Right cardiac atrium (tissue), 5 donors: Measurements from ENCODE around the gene CBY1. TPM values are rescaled to one million over a fixed set of nuclear protein-coding genes. Genes with fewer than 3 reads are reported as not detected.

Experiments used
- ATAC-seq, 2 donors: fragments of 200-7000 bp; cut with Tn5 transposase; one replicate each; pipeline versions ENCODE4 v1.8.0 to v1.9.1; 2020; ENCODE audit warnings: moderate library complexity in 2 of 2, mild to moderate bottlenecking in 1 of 2
- DNase-seq, 3 donors: peaks; one replicate each; pipeline ENCODE4 v3.0.0-alpha.2; 2020
- H3K27ac ChIP-seq: one replicate; pipeline ENCODE4 v1.5.1; 2013; ENCODE audit warnings: mild to moderate bottlenecking, low read length, control low read depth, moderate library complexity
- H3K27me3 ChIP-seq: one replicate; pipeline ENCODE4 v1.6.1; 2013; ENCODE audit not compliant: control insufficient read depth, insufficient read depth
- H3K4me1 ChIP-seq: one replicate; pipeline ENCODE4 v1.6.1; 2013; ENCODE audit warnings: low read length; ENCODE audit not compliant: control insufficient read depth, insufficient read depth
- H3K4me3 ChIP-seq: one replicate; pipeline ENCODE4 v1.5.1; 2013; ENCODE audit warnings: low read length, control low read depth
- H3K9me3 ChIP-seq: one replicate; pipeline ENCODE4 v1.6.1; 2013; ENCODE audit warnings: low read length; ENCODE audit not compliant: control insufficient read depth
- WGBS: extraction: QIAGEN DNeasy Blood & Tissue Kit; methylation state at CpG from one replicate; pipeline ENCODE4 v1.1.7; 2013; 5-methylcytosine and 5-hydroxymethylcytosine counted together
- intact Hi-C, 4 donors: fragments of 100-400 bp; cut with DNase I; formaldehyde crosslinking; loops; one replicate each; pipeline versions ENCODE4 v1.11.0 to v1.14.0; 2022 to 2023
- polyA plus RNA-seq: library from polyadenylated mRNA; stranded (reverse); fragments of 200-250 nt; gene quantifications from one replicate; pipeline ENCODE4 v1.2.3, GENCODE V29; 2013
- total RNA-seq, 4 donors: library from RNA; stranded (reverse); fragmentation: NEBNext Ultra II Directional; extraction: Animal tissue kit (Norgen Biotek cat#: 25700); gene quantifications; one replicate each; pipeline ENCODE4 v1.2.1, GENCODE V29; 2021
- donor health status: healthy with polysubstance abuse.
- donor health status: DM: no; HTN: yes; CAD: no.
- donor health status: DM: no; HTN: no; CAD: no.
- donor health status: DM: no; HTN: yes; CAD: no; lungs with severe emphysema.
- donor health status: DM: yes; HTN: yes; CAD: no.

Gene CBY1
- total and polyA plus RNA-seq, 5 donors, result 35.6 to 63.0 (median 41.8) TPM

DNA sequence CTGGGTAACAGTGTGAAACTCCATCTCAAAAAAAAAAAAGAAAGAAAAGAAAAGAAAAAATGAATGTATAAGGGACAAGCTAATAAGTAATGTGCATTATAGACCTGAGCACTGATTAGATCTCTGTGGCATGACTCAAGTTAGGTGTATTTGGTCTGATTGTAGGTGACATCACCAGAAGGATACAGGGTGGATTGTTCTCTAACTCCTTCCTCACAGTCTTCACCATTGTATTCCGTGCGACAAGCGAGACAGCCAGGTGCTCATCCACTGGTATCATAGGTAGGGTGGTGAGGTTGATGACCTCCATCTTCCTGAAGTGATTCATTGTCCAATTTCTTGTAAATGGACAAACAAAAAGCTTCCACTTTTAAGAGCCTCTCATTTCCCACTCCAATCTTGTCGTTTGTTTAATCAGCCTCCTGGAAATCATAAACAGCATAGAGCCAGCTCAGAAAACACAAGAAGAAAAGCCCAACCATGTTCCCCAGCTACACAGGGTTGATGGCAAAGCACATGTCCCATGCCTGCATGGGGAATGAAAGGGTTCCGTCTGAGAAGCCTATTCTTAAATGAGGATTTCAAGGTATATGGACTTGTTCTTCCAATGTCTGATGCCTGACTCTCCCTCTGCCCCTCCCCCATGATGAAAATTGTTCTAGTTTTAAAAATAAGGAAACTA, 6.5 kb upstream of the CBY1 start:
- intact Hi-C loops, result no loop called here
- H3K27ac ChIP-seq, result no peak overlapping the region
- no peak overlapping the region for H3K4me3 ChIP-seq
- DNase-seq (no peak), ATAC-seq (no peak)
- no peaks in the 10 kb centered on the region for H3K27me3 ChIP-seq
- no peaks in the 10 kb centered on the region for H3K9me3 ChIP-seq
- whole genome bisulfite sequencing, result 74% methylated on average over 5 of the region's 5 CpGs
- H3K4me1 ChIP-seq, result no peaks in the 10 kb centered on the region

DNA sequence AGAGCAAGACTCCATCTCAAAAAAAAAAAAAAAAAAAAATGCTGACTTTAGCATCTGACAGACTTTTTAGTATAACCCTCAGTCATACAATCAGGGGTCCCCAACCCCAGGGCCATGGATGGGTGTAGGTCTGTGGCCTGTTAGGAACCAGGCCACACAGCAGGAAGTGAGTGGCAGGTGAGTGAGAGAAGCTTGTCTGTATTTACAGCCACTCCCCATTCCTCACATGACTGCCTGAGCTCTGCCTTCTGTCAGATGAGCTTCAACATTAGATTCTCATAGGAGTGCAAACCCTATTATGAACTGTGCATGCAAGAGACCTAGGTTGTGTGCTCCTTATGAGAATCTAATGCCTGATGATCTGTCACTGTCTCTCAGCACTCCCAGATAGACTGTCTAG, 3.6 kb upstream of the CBY1 start:
- Histone ChIP-seq H3K9me3 (no peaks in the 10 kb centered on the region), H3K4me3 (no peak overlapping the region), H3K4me1 (peaks cover 4% of the 10 kb centered on the region), H3K27ac (no peak overlapping the region), H3K27me3 (no peaks in the 10 kb centered on the region)
- intact Hi-C loops, result no loop called here
- no peak for DNase-seq
- ATAC-seq, result no peak

DNA sequence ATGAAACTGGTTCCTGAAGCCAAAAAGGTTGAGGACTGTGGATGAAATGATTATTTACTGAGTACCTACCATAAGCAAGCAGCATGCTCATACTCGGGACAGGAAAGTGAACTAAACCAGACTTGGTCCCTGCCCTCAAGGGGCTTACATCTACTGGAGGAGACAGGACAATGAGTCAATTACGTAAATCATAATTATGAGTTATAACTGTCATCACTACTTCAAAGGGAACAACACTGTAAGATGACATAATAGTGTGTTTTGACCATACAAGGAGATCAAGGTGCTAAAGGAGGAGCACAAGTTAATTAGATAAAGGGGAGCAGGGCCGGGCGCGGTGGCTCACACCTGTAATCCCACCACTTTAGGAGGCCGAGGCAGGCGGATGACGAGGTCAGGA, 2.7 kb upstream of the CBY1 start:
- H3K9me3 ChIP-seq, result no peaks in the 10 kb centered on the region
- H3K27me3 ChIP-seq, result no peaks in the 10 kb centered on the region
- no peak overlapping the region for H3K4me3 ChIP-seq
- WGBS, result 95% methylated on average over 8 of the region's 8 CpGs
- intact Hi-C loops, result no loop called here
- no peak overlapping the region for H3K27ac ChIP-seq
- DNase-seq (no peak), ATAC-seq (no peak)
- peaks cover 4% of the 10 kb centered on the region for H3K4me1 ChIP-seq

DNA sequence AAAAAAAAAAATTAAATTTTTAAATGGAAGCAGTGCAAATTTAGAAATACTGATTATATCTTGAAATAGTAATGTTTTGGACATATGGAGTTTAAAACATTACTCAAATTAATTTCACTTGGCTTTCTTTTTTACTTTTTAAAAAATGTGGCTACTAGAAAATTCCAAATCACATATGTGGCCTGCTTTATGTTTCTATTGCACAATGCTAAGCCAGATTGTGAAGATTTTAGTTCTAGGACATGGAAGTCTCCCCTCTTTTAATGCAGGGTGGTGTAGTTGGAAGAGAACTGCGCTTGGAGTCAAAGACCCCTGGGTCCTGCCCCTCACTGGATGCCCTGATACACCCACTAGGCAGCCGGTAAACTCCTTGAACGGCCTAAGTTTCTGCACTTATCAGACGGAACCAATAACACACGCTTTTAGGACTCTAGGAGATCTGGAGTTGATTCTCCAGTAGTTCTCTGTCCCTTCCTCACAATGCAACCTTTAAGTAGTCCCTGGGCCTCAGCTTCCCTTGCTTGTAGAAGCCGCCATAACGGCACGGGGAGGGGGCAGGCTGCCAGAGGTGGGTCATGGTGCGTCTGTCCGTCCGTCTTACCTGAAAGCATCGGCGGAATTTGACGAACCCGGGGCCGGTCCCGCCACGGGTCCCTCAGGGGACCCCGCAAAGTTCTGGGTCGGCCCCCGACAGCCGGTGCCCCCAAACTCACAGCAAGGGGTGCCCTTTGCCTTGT, 751 bp upstream of the CBY1 start:
- Histone ChIP-seq H3K4me1 (peaks cover 4% of the 10 kb centered on the region), H3K27ac (peak overlapping the region; percentile 93), H3K27me3 (no peaks in the 10 kb centered on the region), H3K4me3 (peak overlapping the region; percentile 83), H3K9me3 (no peaks in the 10 kb centered on the region)
- WGBS, result 5% methylated on average over 22 of the region's 22 CpGs
- peak in 1 of 3 donors; percentile 66 for DNase-seq
- peak; percentile 2 to 9 for ATAC-seq
- intact Hi-C loops, result no loop called here

DNA sequence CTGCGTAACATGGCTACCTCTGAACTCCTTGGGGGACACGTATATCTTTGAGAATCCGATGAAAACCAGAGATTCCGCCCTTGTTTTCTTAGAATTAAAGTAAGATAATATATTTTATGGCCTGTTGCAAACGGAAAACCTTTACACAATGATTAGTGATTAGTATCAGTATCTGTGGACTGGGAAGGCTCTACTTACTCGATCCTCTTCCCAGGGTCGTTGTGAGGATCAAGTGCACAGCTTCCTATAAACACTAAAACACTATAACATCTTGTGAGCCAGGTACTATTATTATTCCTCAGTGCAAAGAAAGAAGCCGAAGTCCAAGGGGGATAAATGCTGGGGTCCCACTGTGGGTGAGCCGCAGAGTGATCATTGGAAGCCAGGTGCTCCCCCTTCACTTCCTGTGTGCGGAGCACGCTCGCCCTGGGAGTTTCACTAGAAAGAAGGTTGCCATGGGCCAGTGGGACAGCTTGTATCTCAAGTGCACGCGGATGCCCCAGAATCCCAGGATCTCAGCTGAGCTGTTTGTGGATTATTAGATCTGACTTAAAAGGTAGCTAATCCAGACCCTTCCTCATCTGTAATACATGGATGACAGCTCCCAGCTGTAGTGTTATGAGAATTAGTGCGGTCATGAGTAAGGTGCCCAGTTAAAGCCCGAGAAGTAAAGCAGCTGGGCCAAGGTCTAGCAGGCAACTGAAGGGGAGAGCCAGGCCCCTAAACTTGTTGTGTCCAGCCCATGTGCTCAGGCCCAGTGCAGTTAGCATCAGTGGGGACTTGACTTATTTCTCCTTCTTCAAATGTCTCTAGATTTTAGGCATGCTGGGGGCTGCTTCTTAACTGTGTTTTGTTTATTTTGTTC, 839 bp downstream of the CBY1 start:
- Histone ChIP-seq H3K27me3 (no peaks in the 10 kb centered on the region), H3K4me3 (peak overlapping the region; percentile 83), H3K4me1 (peaks cover 4% of the 10 kb centered on the region), H3K9me3 (no peaks in the 10 kb centered on the region), H3K27ac (peak overlapping the region; percentile 5)
- DNase-seq (no peak), ATAC-seq (no peak)
- 11% methylated on average over 16 of the region's 16 CpGs for WGBS
- intact Hi-C loops, result no loop called here

DNA sequence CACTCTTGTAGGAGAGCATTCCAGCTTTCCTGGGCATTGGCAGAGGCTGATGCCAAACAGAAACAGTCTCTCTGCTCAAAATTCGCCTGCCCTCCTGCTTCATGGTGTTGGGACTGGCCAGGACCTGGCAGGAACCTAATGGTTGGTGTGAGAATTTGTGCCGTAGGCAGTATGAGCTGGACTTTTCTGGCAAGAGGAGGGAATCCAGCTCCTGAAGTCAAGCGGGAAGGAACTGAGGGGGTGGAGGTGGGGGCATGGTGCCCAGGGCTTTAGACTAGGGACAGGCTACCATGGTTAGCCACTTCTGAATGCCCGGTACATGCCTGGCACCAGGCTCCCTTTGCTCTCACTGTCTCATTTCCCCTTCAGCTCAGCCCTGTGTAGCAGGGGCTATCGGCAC, 18.4 kb downstream of the CBY1 start:
- ATAC-seq (peak in 1 of 2 donors; percentile 23), DNase-seq (no peak)
- 66% methylated on average over 5 of the region's 5 CpGs for WGBS
- intact Hi-C loops, result no loop called here
- Histone ChIP-seq H3K4me1 (no peaks in the 10 kb centered on the region), H3K9me3 (no peaks in the 10 kb centered on the region), H3K27me3 (no peaks in the 10 kb centered on the region), H3K27ac (no peak overlapping the region), H3K4me3 (no peak overlapping the region)

DNA sequence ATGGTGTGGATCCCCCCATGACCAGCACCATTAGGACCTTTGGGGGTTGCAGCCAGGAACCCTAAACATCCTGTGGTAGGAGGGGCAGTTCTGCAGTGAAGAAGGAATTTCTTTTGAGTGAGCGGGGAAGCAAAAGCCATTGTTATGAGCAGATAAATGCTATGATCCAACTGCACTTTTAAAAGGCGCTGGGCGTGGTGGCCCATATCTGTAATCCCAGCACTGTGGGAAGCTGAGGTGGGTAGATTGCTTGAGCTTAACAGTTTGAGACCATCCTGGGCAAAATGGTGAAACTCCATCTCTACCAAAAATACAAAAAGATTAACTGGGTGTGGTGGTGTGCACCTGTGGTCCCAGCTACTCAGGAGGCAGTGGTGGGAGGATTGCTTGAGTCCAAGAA, 19.4 kb downstream of the CBY1 start:
- H3K4me1 ChIP-seq, result no peaks in the 10 kb centered on the region
- no peak for ATAC-seq
- 90% methylated on average over 3 of the region's 3 CpGs for WGBS
- DNase-seq, result no peak
- no peak overlapping the region for H3K4me3 ChIP-seq
- H3K9me3 ChIP-seq, result no peaks in the 10 kb centered on the region
- no peaks in the 10 kb centered on the region for H3K27me3 ChIP-seq
- intact Hi-C loops, result no loop called here
- H3K27ac ChIP-seq, result no peak overlapping the region

DNA sequence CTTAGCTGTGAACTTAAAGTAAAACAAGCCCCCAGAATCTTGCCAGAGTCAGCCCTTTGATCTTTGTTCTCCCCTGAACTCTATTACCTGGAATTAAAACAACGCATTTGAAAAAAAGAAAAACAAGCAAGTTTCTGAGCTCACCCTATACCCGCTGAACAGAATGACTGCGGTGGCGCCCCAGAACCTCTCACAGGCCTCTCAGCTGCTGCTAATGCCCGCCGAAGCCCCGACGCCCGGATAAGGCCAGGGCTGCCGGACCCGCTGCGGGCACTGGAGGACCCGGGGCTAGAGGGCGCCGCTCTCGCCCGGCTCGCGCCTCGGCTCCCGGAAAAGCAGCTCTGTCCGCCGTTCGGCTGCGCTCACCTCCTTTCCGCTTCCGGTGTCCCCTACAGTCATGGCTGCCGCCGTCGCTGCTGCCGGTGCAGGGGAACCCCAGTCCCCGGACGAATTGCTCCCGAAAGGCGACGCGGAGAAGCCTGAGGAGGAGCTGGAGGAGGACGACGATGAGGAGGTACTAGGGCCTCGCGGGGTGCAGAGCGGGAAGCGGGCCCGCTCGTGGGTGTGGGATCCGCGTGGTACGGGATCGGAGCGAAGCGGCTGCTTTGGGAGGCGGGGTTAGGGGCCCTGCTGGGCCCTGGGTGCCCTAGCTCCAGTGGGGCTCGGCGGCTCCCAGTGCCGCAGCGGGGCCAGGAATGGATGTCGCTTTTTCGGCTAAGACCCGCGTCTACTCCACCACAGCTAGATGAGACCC, 25.3 kb downstream of the CBY1 start, which contains the start of gene TOMM22:
Gene TOMM22 (plus strand): TSS at position 376 of the 754 bp plus-strand sequence. CDS start 22 bp downstream, at position 398.
- Histone ChIP-seq H3K4me3 (peak within 1 kb of the TSS; percentile 93), H3K4me1 (no peaks in the 10 kb centered on the region), H3K27me3 (no peaks in the 10 kb centered on the region), H3K27ac (peak within 1 kb of the TSS; percentile 93), H3K9me3 (no peaks in the 10 kb centered on the region)
- WGBS, result under 1% methylated on average over 60 of the region's 60 CpGs
- DNase-seq, result peak; percentile 89 to 96 (median 95)
- intact Hi-C loops, result no loop called here
- peak; percentile 99 for ATAC-seq

DNA sequence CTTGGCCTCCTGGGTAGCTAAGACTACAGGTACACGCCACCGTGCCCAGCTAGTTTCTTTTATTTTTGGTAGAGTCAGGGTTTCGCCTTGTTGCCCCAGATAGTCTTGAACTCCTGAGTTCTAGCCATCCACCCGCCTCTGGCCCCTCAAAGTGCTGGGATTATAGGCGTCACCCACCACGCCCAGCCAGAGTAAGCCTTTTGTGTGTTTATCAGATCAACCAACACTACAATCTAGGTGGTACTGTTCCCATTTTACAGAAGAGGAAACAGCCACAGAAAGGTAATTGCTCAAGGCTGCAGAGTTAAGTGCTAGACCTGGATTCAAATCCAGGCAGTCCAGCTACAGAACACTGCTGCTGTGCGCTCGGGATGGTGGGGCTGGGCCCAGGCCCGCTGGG, 28.5 kb downstream of the CBY1 start:
- no peak overlapping the region for H3K27ac ChIP-seq
- intact Hi-C loops, result no loop called here
- H3K9me3 ChIP-seq, result no peaks in the 10 kb centered on the region
- H3K4me1 ChIP-seq, result no peaks in the 10 kb centered on the region
- H3K27me3 ChIP-seq, result no peaks in the 10 kb centered on the region
- 90% methylated on average over 9 of the region's 9 CpGs for WGBS
- no peak overlapping the region for H3K4me3 ChIP-seq
- DNase-seq (no peak), ATAC-seq (no peak)

DNA sequence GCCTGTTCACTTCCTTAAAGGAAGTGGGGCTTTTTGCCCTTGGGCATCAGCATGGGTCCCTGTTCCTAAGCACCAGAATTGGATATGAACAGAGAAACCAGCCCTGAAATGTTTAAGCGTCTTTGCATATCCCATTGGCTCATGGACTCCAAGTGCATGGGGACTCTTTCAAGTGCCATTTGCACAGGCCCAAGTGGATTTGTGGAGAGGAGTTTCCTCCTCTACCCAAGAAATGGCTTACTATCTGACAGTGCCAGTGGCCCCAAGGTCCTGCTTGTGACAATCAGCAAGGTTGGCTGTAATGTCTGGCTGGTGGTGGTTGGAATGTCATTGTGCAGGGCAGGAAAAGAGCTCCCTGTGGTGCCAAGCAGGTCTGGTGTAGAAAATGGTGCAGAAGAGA, 29.3 kb downstream of the CBY1 start:
- H3K27ac ChIP-seq, result no peak overlapping the region
- no peaks in the 10 kb centered on the region for H3K27me3 ChIP-seq
- no peaks in the 10 kb centered on the region for H3K9me3 ChIP-seq
- H3K4me3 ChIP-seq, result no peak overlapping the region
- no peaks in the 10 kb centered on the region for H3K4me1 ChIP-seq
- ATAC-seq, result no peak
- WGBS, result 90% methylated on average over 1 of the region's 1 CpG
- intact Hi-C loops, result no loop called here
- no peak for DNase-seq
